GM23338 (cell line): ENCODE results near the gene COL5A2. TPM values are rescaled to one million over a fixed set of nuclear protein-coding genes. Genes with fewer than 3 reads are reported as not detected.
A peak's percentile ranks its signal among the peaks of the same experiment; 100 is the strongest.

Source experiments
- ATAC-seq: fragments of 200-7000 bp; cut with Tn5 transposase; 3 replicates; pipeline ENCODE4 v1.9.1; 2020
- DNase-seq: peaks from one replicate; pipeline ENCODE4 v3.0.0-alpha.2; 2015; ENCODE audit warnings: low spot score
- H2AFZ ChIP-seq: fragments of 200-600 bp; sonication (generic); 2 replicates; pipeline ENCODE4 v1.8.0; 2016; ENCODE audit warnings: antibody characterized with exemption, mild to moderate bottlenecking, moderate library complexity
- H3F3A ChIP-seq: fragments of 200-600 bp; sonication (generic); replicated peaks from 2 replicates; pipeline ENCODE4 v1.8.0; 2017; ENCODE audit warnings: antibody characterized with exemption, mixed run types, low read depth
- H3K27ac ChIP-seq: fragments of 200-600 bp; sonication (generic); 2 replicates; pipeline ENCODE4 v1.6.1; 2016; ENCODE audit warnings: low read depth
- H3K27me3 ChIP-seq: fragments of 200-600 bp; sonication (generic); 2 replicates; pipeline ENCODE4 v1.8.0; 2016; ENCODE audit warnings: mild to moderate bottlenecking, mixed run types, moderate library complexity; ENCODE audit not compliant: insufficient read depth
- H3K36me3 ChIP-seq: fragments of 200-600 bp; sonication (generic); 2 replicates; pipeline ENCODE4 v1.8.0; 2016; ENCODE audit warnings: mild to moderate bottlenecking; ENCODE audit not compliant: insufficient read depth
- H3K4me1 ChIP-seq: fragments of 200-600 bp; sonication (generic); 2 replicates; pipeline ENCODE4 v1.8.0; 2016; ENCODE audit warnings: mild to moderate bottlenecking, moderate library complexity; ENCODE audit not compliant: insufficient read depth
- H3K4me2 ChIP-seq: fragments of 200-600 bp; sonication (generic); 2 replicates; pipeline ENCODE4 v1.7.1; 2017; ENCODE audit warnings: mixed run types
- H3K4me3 ChIP-seq: fragments of 200-600 bp; sonication (generic); 2 replicates; pipeline ENCODE4 v1.6.1; 2016; ENCODE audit warnings: mixed run types
- H3K79me2 ChIP-seq: fragments of 200-600 bp; sonication (generic); replicated peaks from 2 replicates; pipeline ENCODE4 v1.8.0; 2017; ENCODE audit warnings: mild to moderate bottlenecking; ENCODE audit not compliant: insufficient read depth
- H3K9me2 ChIP-seq: fragments of 200-600 bp; sonication (generic); 2 replicates; pipeline ENCODE4 v1.8.0; 2017; ENCODE audit not compliant: insufficient read depth
- H4K20me1 ChIP-seq: fragments of 200-600 bp; sonication (generic); replicated peaks from 2 replicates; pipeline ENCODE4 v1.8.0; 2017; ENCODE audit warnings: mild to moderate bottlenecking; ENCODE audit not compliant: insufficient read depth
- H3K27ac Mint-ChIP-seq: 2 replicates; pipeline ENCODE4 v1.8.0; 2020; ENCODE audit warnings: inconsistent platforms, mild to moderate bottlenecking, moderate library complexity, mixed read lengths
- H3K27me3 Mint-ChIP-seq: 3 replicates; pipeline ENCODE4 v1.8.0; 2022; ENCODE audit warnings: low read depth, mild to moderate bottlenecking, moderate library complexity, mixed read lengths, inconsistent platforms; ENCODE audit not compliant: insufficient read depth, poor library complexity
- H3K36me3 Mint-ChIP-seq: 3 replicates; pipeline ENCODE4 v1.8.0; 2021; ENCODE audit warnings: low read depth, mild to moderate bottlenecking, inconsistent platforms, moderate library complexity, mixed read lengths
- H3K4me1 Mint-ChIP-seq: 3 replicates; pipeline ENCODE4 v1.8.0; 2020; ENCODE audit warnings: mild to moderate bottlenecking, inconsistent platforms, mixed read lengths
- H3K4me3 Mint-ChIP-seq: 3 replicates; pipeline ENCODE4 v1.8.0; 2021; ENCODE audit warnings: moderate library complexity, mild to moderate bottlenecking, inconsistent platforms, mixed read lengths
- H3K9me3 Mint-ChIP-seq: 3 replicates; pipeline ENCODE4 v1.8.0; 2020; ENCODE audit warnings: moderate library complexity, mild to moderate bottlenecking, inconsistent platforms, mixed read lengths
- CREB1 ChIP-seq: fragments of 250-450 bp; sonication (Bioruptor Pico); IDR thresholded peaks from 2 replicates; pipeline ENCODE4 v1.5.0; 2020; ENCODE audit warnings: low read depth, mild to moderate bottlenecking, moderate library complexity
- EZH2 ChIP-seq: fragments of 200-600 bp; sonication (generic); IDR thresholded peaks from one replicate; pipeline ENCODE4 v1.8.0; 2017; ENCODE audit warnings: antibody characterized with exemption, mild to moderate bottlenecking, low read depth; ENCODE audit not compliant: unreplicated experiment
- POLR2AphosphoS5 ChIP-seq: IDR thresholded peaks from 2 replicates; pipeline ENCODE4 v1.6.1; 2016; ENCODE audit warnings: antibody characterized with exemption, low read depth
- ZNF462 ChIP-seq: fragments of 250-450 bp; sonication (Bioruptor Pico); IDR thresholded peaks from 2 replicates; pipeline ENCODE4 v1.5.0; 2020; ENCODE audit warnings: mild to moderate bottlenecking, moderate library complexity
- polyA plus RNA-seq: library from polyadenylated mRNA; unstranded; fragments of >200 nt; fragmentation: Nextera tagmentation; extraction: Ambion mirVana; gene quantifications from 2 replicates; pipeline ENCODE4 v1.2.1, GENCODE V29; 2016
- total RNA-seq: library from RNA; depleted of rRNA; stranded (reverse); fragments of >200 nt; shearing (Covaris generic); gene quantifications from 2 replicates; pipeline ENCODE4 v1.2.3, GENCODE V29; 2014
- TF ChIP-seq, protein P1 (sequence below), 2 experiments: fragments of 200-600 bp in 1 of 2; sonication (generic) in 1 of 2; conservative IDR thresholded peaks; 2 replicates each; pipeline versions ENCODE4 v1.5.1 to v1.6.1; 2016 to 2017; ENCODE audit warnings: antibody characterized with exemption in 2 of 2, low read depth in 2 of 2, mild to moderate bottlenecking in 2 of 2, moderate library complexity in 1 of 2

COL5A2 gene
- total and polyA plus RNA-seq, 2 experiments from 2014 or later = 6.7 to 19.7 TPM

GRCh38 chr2:189047171-189047888, 132.2 kb downstream of the COL5A2 start:
- H3K27ac ChIP-seq = no peak overlapping the region
- no peaks in the 10 kb centered on the region for H3K36me3 ChIP-seq
- peak overlapping the region; percentile 75; the same call in 1 of the 2 replicates for H3K27ac Mint-ChIP-seq
- peaks cover 4% of the 10 kb centered on the region; the same call in 2 of the 3 replicates for H3K4me1 Mint-ChIP-seq
- TF ChIP-seq CREB1 (CRISPR knock-in tag) = no peak
- TF ChIP-seq, protein P1, sequence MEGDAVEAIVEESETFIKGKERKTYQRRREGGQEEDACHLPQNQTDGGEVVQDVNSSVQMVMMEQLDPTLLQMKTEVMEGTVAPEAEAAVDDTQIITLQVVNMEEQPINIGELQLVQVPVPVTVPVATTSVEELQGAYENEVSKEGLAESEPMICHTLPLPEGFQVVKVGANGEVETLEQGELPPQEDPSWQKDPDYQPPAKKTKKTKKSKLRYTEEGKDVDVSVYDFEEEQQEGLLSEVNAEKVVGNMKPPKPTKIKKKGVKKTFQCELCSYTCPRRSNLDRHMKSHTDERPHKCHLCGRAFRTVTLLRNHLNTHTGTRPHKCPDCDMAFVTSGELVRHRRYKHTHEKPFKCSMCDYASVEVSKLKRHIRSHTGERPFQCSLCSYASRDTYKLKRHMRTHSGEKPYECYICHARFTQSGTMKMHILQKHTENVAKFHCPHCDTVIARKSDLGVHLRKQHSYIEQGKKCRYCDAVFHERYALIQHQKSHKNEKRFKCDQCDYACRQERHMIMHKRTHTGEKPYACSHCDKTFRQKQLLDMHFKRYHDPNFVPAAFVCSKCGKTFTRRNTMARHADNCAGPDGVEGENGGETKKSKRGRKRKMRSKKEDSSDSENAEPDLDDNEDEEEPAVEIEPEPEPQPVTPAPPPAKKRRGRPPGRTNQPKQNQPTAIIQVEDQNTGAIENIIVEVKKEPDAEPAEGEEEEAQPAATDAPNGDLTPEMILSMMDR (conservative IDR thresholded peaks at IDR 0.05; ENCODE audit: low read depth in 2 of 2) = no peak
- TF ChIP-seq ZNF462 = no peak
- TF ChIP-seq EZH2 = no peak
- TF ChIP-seq POLR2AphosphoS5 = no peak
- 0 out of 3 replicates have a peak, but pooled peaks cover 3% of the 10 kb centered on the region for H3K36me3 Mint-ChIP-seq
- no peak for ATAC-seq
- no peak overlapping the region for H3K4me2 ChIP-seq
- no peak for DNase-seq
- no peaks in the 10 kb centered on the region for H3K27me3 Mint-ChIP-seq
- H3K27me3 ChIP-seq = no peaks in the 10 kb centered on the region
- H3F3A ChIP-seq = no peaks in the 10 kb centered on the region
- no peaks in the 10 kb centered on the region for H4K20me1 ChIP-seq
- H3K4me1 ChIP-seq = peaks cover 3% of the 10 kb centered on the region; the same call in 1 of the 2 replicates
- no peak overlapping the region for H3K4me3 ChIP-seq
- no peaks in the 10 kb centered on the region for H3K9me2 ChIP-seq
- no peaks in the 10 kb centered on the region for H3K9me3 Mint-ChIP-seq
- no peak overlapping the region for H3K4me3 Mint-ChIP-seq
- H3K79me2 ChIP-seq = no peaks in the 10 kb centered on the region
- no peak overlapping the region for H2AFZ ChIP-seq
